PFSK-1 (cell line): ENCODE data around the gene COPA.

Experiments
- FOXP2 ChIP-seq: optimal IDR thresholded peaks from 2 replicates; pipeline ENCODE3; 2011; ENCODE audit warnings: borderline replicate concordance, control low read depth, inconsistent platforms; ENCODE audit not compliant: insufficient read depth; ENCODE audit errors: extremely low read length, extremely low read depth
- POLR2AphosphoS5 ChIP-seq: IDR thresholded peaks from 2 replicates; pipeline ENCODE4 v1.6.1; 2012; ENCODE audit warnings: low read depth, mild to moderate bottlenecking, control low read depth, low read length, moderate library complexity
- REST ChIP-seq, 2 experiments: IDR thresholded peaks; 2 replicates each; pipeline versions ENCODE4 v1.6.1 to v1.8.0; 2011 to 2012; ENCODE audit warnings: low read depth in 2 of 2, low read length in 2 of 2, control low read depth in 1 of 2, inconsistent platforms in 1 of 2, mild to moderate bottlenecking in 1 of 2, moderate library complexity in 1 of 2; ENCODE audit not compliant: insufficient read depth in 1 of 2
- SIN3A ChIP-seq: IDR thresholded peaks from 2 replicates; pipeline ENCODE4 v1.6.1; 2012; ENCODE audit warnings: mild to moderate bottlenecking, low read length, moderate library complexity, borderline replicate concordance; ENCODE audit not compliant: insufficient read depth
- TAF1 ChIP-seq: IDR thresholded peaks from 2 replicates; pipeline ENCODE4 v1.6.1; 2012; ENCODE audit warnings: low read length, control low read depth, borderline replicate concordance; ENCODE audit not compliant: insufficient read depth

Gene COPA

GRCh38 chr1:160251011-160251410 is 92.0 kb downstream of the COPA start:
- TF ChIP-seq SIN3A = no peak
- no peak for TF ChIP-seq TAF1
- TF ChIP-seq POLR2AphosphoS5 = no peak
- TF ChIP-seq REST (IDR thresholded peaks at IDR 0.05; ENCODE audit: insufficient read depth in 1 of 2, low read depth in 2 of 2, low read length in 2 of 2) = no peak
- TF ChIP-seq FOXP2 = no peak

GRCh38 chr1:160247053-160247452 is 96.0 kb downstream of the COPA start:
- no peak for TF ChIP-seq TAF1
- TF ChIP-seq SIN3A = no peak
- TF ChIP-seq FOXP2 = no peak
- TF ChIP-seq POLR2AphosphoS5 = no peak
- TF ChIP-seq REST (IDR thresholded peaks at IDR 0.05; ENCODE audit: insufficient read depth in 1 of 2, low read depth in 2 of 2, low read length in 2 of 2) = no peak

GRCh38 chr1:160245434-160245833 is 97.6 kb downstream of the COPA start:
- TF ChIP-seq POLR2AphosphoS5 (no peak), FOXP2 (no peak), SIN3A (no peak), TAF1 (no peak), REST (IDR thresholded peaks at IDR 0.05; ENCODE audit: insufficient read depth in 1 of 2, low read depth in 2 of 2, low read length in 2 of 2) (no peak)

- TF ChIP-seq REST (IDR thresholded peaks at IDR 0.05; ENCODE audit: insufficient read depth in 1 of 2, low read depth in 2 of 2, low read length in 2 of 2) (no peak), POLR2AphosphoS5 (no peak), TAF1 (no peak), FOXP2 (no peak), SIN3A (no peak)
Observed at GRCh38 chr1:160244209-160244608, 98.8 kb downstream of the COPA start.

- TF ChIP-seq SIN3A (no peak), POLR2AphosphoS5 (no peak), TAF1 (no peak), REST (IDR thresholded peaks at IDR 0.05; ENCODE audit: insufficient read depth in 1 of 2, low read depth in 2 of 2, low read length in 2 of 2) (no peak), FOXP2 (no peak)
Observed at GRCh38 chr1:160243767-160244166, 99.3 kb downstream of the COPA start.
